Breast epithelium (tissue), 4 donors: Measurements from ENCODE around the gene C10orf88. TPM values are rescaled to one million over a fixed set of nuclear protein-coding genes. Genes with fewer than 3 reads are reported as not detected.

ENCODE experiments used
- DNase-seq, 2 donors: peaks; one replicate each; pipeline ENCODE4 v3.0.0-alpha.2; 2019; ENCODE audit warnings: low spot score in 2 of 2
- H3K27ac ChIP-seq, 2 donors: fragments of 200-600 bp; sonication (generic) in 1 of 2; one replicate each; pipeline ENCODE4 v1.5.1; 2016 to 2019; ENCODE audit warnings: mild to moderate bottlenecking in 1 of 2
- H3K27me3 ChIP-seq, 2 donors: fragments of 200-600 bp; sonication (generic) in 1 of 2; one replicate each; pipeline versions ENCODE4 v1.5.1 to v1.6.0; 2017 to 2019; ENCODE audit warnings: control low read depth in 1 of 2, mild to moderate bottlenecking in 1 of 2
- H3K36me3 ChIP-seq: fragments of 200-600 bp; one replicate; pipeline ENCODE4 v1.5.1; 2019
- H3K4me1 ChIP-seq, 2 donors: fragments of 200-600 bp; sonication (generic); one replicate each; pipeline ENCODE4 v1.5.1; 2016 to 2019; ENCODE audit warnings: control low read depth in 1 of 2
- H3K4me3 ChIP-seq, 3 donors: fragments of 200-600 bp; sonication (generic); 1 replicate in 2 of 3; 2 replicates in 1 of 3; pipeline ENCODE4 v1.5.1; 2016 to 2019; ENCODE audit warnings: mild to moderate bottlenecking in 3 of 3, moderate library complexity in 2 of 3
- H3K9me3 ChIP-seq, 2 donors: fragments of 200-600 bp; sonication (generic) in 1 of 2; one replicate each; pipeline ENCODE4 v1.5.1; 2016 to 2019; ENCODE audit warnings: control low read depth in 1 of 2
- CTCF ChIP-seq, 3 donors: fragments of 450-650 bp; IDR thresholded peaks; one replicate each; pipeline ENCODE4 v1.5.1; 2016 to 2017; ENCODE audit warnings: antibody characterized with exemption in 3 of 3, mild to moderate bottlenecking in 3 of 3, moderate library complexity in 3 of 3
- POLR2A ChIP-seq: fragments of 450-650 bp; IDR thresholded peaks from one replicate; pipeline ENCODE4 v1.6.1; 2016; ENCODE audit warnings: antibody characterized with exemption, mild to moderate bottlenecking, moderate library complexity
- POLR2AphosphoS5 ChIP-seq, 3 donors: sonication (generic); formaldehyde crosslinking; IDR thresholded peaks; one replicate each; pipeline ENCODE4 v1.6.1; 2017; ENCODE audit warnings: antibody characterized with exemption in 3 of 3
- intact Hi-C: fragments of 100-400 bp; cut with DNase I; formaldehyde crosslinking; loops from one replicate; pipeline ENCODE4 v1.15.1; 2023; ENCODE audit warnings: low total_unique reads
- total RNA-seq, 3 donors: library from RNA; depleted of rRNA; stranded (reverse); fragments of >200 nt; gene quantifications; one replicate each; pipeline ENCODE4 v1.1.0, GENCODE V29; 2016

C10orf88 gene
- total RNA-seq, 3 donors from 2014 or later = 4.5 to 8.0 (median 7.5) TPM

GRCh38 chr10:122998360-122998917 is 44.4 kb upstream of the C10orf88 start:
- intact Hi-C loops = no loop called here
- Histone ChIP-seq H3K9me3 (no peaks in the 10 kb centered on the region), H3K36me3 (no peaks in the 10 kb centered on the region), H3K4me1 (no peaks in the 10 kb centered on the region), H3K27me3 (no peaks in the 10 kb centered on the region), H3K4me3 (no peak overlapping the region), H3K27ac (no peak overlapping the region)
- no peak for TF ChIP-seq POLR2AphosphoS5 (IDR thresholded peaks at IDR 0.05)
- no peak for TF ChIP-seq CTCF (IDR thresholded peaks at IDR 0.05)
- no peak for TF ChIP-seq POLR2A
- no peak for DNase-seq

GRCh38 chr10:122997864-122998263 is 43.8 kb upstream of the C10orf88 start:
- no peak overlapping the region for H3K4me3 ChIP-seq
- no peaks in the 10 kb centered on the region for H3K27me3 ChIP-seq
- intact Hi-C loops = no loop called here
- no peak for DNase-seq
- TF ChIP-seq POLR2A (no peak), CTCF (IDR thresholded peaks at IDR 0.05) (no peak), POLR2AphosphoS5 (IDR thresholded peaks at IDR 0.05) (no peak)
- no peaks in the 10 kb centered on the region for H3K9me3 ChIP-seq
- no peaks in the 10 kb centered on the region for H3K4me1 ChIP-seq
- H3K36me3 ChIP-seq = no peaks in the 10 kb centered on the region
- H3K27ac ChIP-seq = no peak overlapping the region

- no peak for TF ChIP-seq POLR2A
- no peak for TF ChIP-seq POLR2AphosphoS5 (IDR thresholded peaks at IDR 0.05)
- no peak for TF ChIP-seq CTCF (IDR thresholded peaks at IDR 0.05)
- intact Hi-C loops = no loop called here
- H3K36me3 ChIP-seq = no peaks in the 10 kb centered on the region
- H3K4me1 ChIP-seq = no peaks in the 10 kb centered on the region
- H3K27me3 ChIP-seq = no peaks in the 10 kb centered on the region
- H3K4me3 ChIP-seq = no peak overlapping the region
- no peak for DNase-seq
- no peak overlapping the region for H3K27ac ChIP-seq
- no peaks in the 10 kb centered on the region for H3K9me3 ChIP-seq
Observed at GRCh38 chr10:122995936-122996335, 41.9 kb upstream of the C10orf88 start.

GRCh38 chr10:122993797-122994336 is 39.8 kb upstream of the C10orf88 start:
- no peak for TF ChIP-seq POLR2A
- no peak for TF ChIP-seq POLR2AphosphoS5 (IDR thresholded peaks at IDR 0.05)
- no peaks in the 10 kb centered on the region for H3K4me1 ChIP-seq
- intact Hi-C loops = no loop called here
- H3K27me3 ChIP-seq = no peaks in the 10 kb centered on the region
- no peaks in the 10 kb centered on the region for H3K9me3 ChIP-seq
- H3K27ac ChIP-seq = no peak overlapping the region
- DNase-seq = no peak
- H3K4me3 ChIP-seq = no peak overlapping the region
- no peaks in the 10 kb centered on the region for H3K36me3 ChIP-seq

- no peaks in the 10 kb centered on the region for H3K36me3 ChIP-seq
- TF ChIP-seq POLR2AphosphoS5 (IDR thresholded peaks at IDR 0.05) (no peak), CTCF (IDR thresholded peaks at IDR 0.05) (no peak), POLR2A (no peak)
- DNase-seq = no peak
- no peaks in the 10 kb centered on the region for H3K27me3 ChIP-seq
- intact Hi-C loops = no loop called here
- peak overlapping the region in 1 of 2 donors; percentile 2 for H3K27ac ChIP-seq
- H3K4me3 ChIP-seq = no peak overlapping the region
- H3K9me3 ChIP-seq = no peaks in the 10 kb centered on the region
- H3K4me1 ChIP-seq = no peaks in the 10 kb centered on the region
Observed at GRCh38 chr10:122992031-122992585, 38.1 kb upstream of the C10orf88 start.
